GM12878 (cell line): ENCODE measurements around the gene SLC1A2. TPM values are rescaled to one million over a fixed set of nuclear protein-coding genes. Genes with fewer than 3 reads are reported as not detected.

Experiments used
- CUX1 ChIP-seq: IDR thresholded peaks from 2 replicates; pipeline ENCODE4 v1.6.1; 2012; ENCODE audit warnings: improper control_type of control experiment, low read depth, low read length; ENCODE audit not compliant: insufficient replicate concordance
- TBL1XR1 ChIP-seq: IDR thresholded peaks from 2 replicates; pipeline ENCODE4 v1.6.1; 2012; ENCODE audit warnings: low read depth, low read length, improper control_type of control experiment
- USF2 ChIP-seq: IDR thresholded peaks from 2 replicates; pipeline ENCODE4 v1.6.1; 2011; ENCODE audit warnings: low read depth, low read length, improper control_type of control experiment, borderline replicate concordance
- polyA plus RNA-seq, 11 experiments: library from polyadenylated mRNA; depleted of rRNA in 4 of 11; unstranded in 6 of 11; stranded (reverse) in 5 of 11; fragments of >200 nt; fragmentation: Nextera tagmentation in 4 of 11; fragmentation: Illumina TruSeq in 1 of 11; extraction: Ambion mirVana in 4 of 11; extraction: Trizol in 1 of 11; gene quantifications; 1 replicate in 1 of 11; 2 replicates in 10 of 11; pipeline versions ENCODE4 v1.2.1 to v1.2.3, GENCODE V29; 2011 to 2016; ENCODE audit warnings: inconsistent platforms in 2 of 11, missing spikeins in 2 of 11, low read depth in 1 of 11
- total RNA-seq, 4 experiments: library from RNA; depleted of rRNA in 3 of 4; stranded (reverse); fragments of >200 nt in 3 of 4; fragmentation: Illumina TruSeq in 1 of 4; extraction: Trizol in 1 of 4; gene quantifications; 2 replicates each; pipeline versions ENCODE4 v1.2.1 to v1.2.3, GENCODE V29; 2013 to 2021

SLC1A2 gene
- total and polyA plus RNA-seq, 10 of the 15 experiments (the other 5 are each of a cell fraction or from before 2014, with no cell fraction given), result 0.01 to 0.84 (median 0.22) TPM; not detected in 1

GRCh38 chr11:35363854-35364780, 55.2 kb downstream of the SLC1A2 start (continued):
- TF ChIP-seq USF2 (no peak), TBL1XR1 (no peak), CUX1 (no peak)
